Spleen (tissue), 11 donors: ENCODE data around the gene GRHL3. TPM values are rescaled to one million over a fixed set of nuclear protein-coding genes. Genes with fewer than 3 reads are reported as not detected.

Source experiments
- DNase-seq: peaks from one replicate; pipeline ENCODE4 v3.0.0-alpha.2; 2020
- H3K27ac ChIP-seq, 8 donors: fragments of 200-600 bp; sonication (generic) in 7 of 8; 1 replicate in 4 of 8; 2 replicates in 4 of 8; pipeline versions ENCODE4 v1.5.0 to v1.8.0; 2016 to 2021; ENCODE audit warnings: inconsistent platforms in 4 of 8, mild to moderate bottlenecking in 4 of 8, moderate library complexity in 1 of 8
- H3K27me3 ChIP-seq, 7 donors: fragments of 200-600 bp; sonication (generic) in 6 of 7; replicated peaks in 1 of 7; 1 replicate in 4 of 7; 2 replicates in 3 of 7; pipeline versions ENCODE4 v1.5.0 to v1.8.0; 2016 to 2021; ENCODE audit warnings: inconsistent platforms in 3 of 7, mild to moderate bottlenecking in 1 of 7
- H3K36me3 ChIP-seq, 6 donors: fragments of 200-600 bp; sonication (generic) in 5 of 6; 1 replicate in 4 of 6; 2 replicates in 2 of 6; pipeline versions ENCODE4 v1.5.0 to v1.8.0; 2016 to 2021; ENCODE audit warnings: inconsistent platforms in 2 of 6
- H3K4me1 ChIP-seq, 6 donors: fragments of 200-600 bp; sonication (generic) in 5 of 6; 1 replicate in 3 of 6; 2 replicates in 3 of 6; pipeline versions ENCODE4 v1.5.0 to v1.8.0; 2016 to 2021; ENCODE audit warnings: inconsistent platforms in 3 of 6
- H3K4me3 ChIP-seq, 8 donors: fragments of 200-600 bp; sonication (generic) in 7 of 8; 1 replicate in 4 of 8; 2 replicates in 4 of 8; pipeline versions ENCODE4 v1.5.0 to v1.8.0; 2016 to 2021; ENCODE audit warnings: inconsistent platforms in 4 of 8, mild to moderate bottlenecking in 4 of 8, moderate library complexity in 2 of 8
- H3K9me3 ChIP-seq, 8 donors: fragments of 200-600 bp; sonication (generic) in 7 of 8; 1 replicate in 4 of 8; 2 replicates in 4 of 8; pipeline versions ENCODE4 v1.5.0 to v1.8.0; 2016 to 2021; ENCODE audit warnings: inconsistent platforms in 4 of 8
- POLR2A ChIP-seq, 3 donors: fragments of 450-650 bp; IDR thresholded peaks; one replicate each; pipeline ENCODE4 v1.5.1; 2017; ENCODE audit warnings: antibody characterized with exemption in 3 of 3, mild to moderate bottlenecking in 1 of 3
- POLR2AphosphoS5 ChIP-seq, 3 donors: sonication (generic); formaldehyde crosslinking; IDR thresholded peaks; one replicate each; pipeline ENCODE4 v1.5.1; 2017; ENCODE audit warnings: antibody characterized with exemption in 3 of 3
- WGBS, 5 donors: extraction: QIAGEN DNeasy Blood & Tissue Kit in 3 of 5; methylation state at CpG; one replicate each; pipeline versions ENCODE4 v1.1.5 to v1.1.7; 2013 to 2018; 5-methylcytosine and 5-hydroxymethylcytosine counted together
- intact Hi-C: fragments of 100-400 bp; cut with DNase I; formaldehyde crosslinking; loops from one replicate; pipeline ENCODE4 v1.15.0; 2023; ENCODE audit warnings: low total_unique reads
- polyA plus RNA-seq, 3 donors: library from polyadenylated mRNA; stranded (reverse); fragments of 200-250 nt; gene quantifications; one replicate each; pipeline ENCODE4 v1.2.1, GENCODE V29; 2013
- total RNA-seq, 7 donors: library from RNA; depleted of rRNA in 3 of 7; stranded (reverse); fragments of >200 nt in 3 of 7; fragmentation: NEBNext Ultra II Directional in 4 of 7; extraction: Animal tissue kit (Norgen Biotek cat#: 25700) in 4 of 7; gene quantifications; one replicate each; pipeline versions ENCODE4 v1.1.0 to v1.2.1, GENCODE V29; 2016 to 2021
- TF ChIP-seq, protein P1 (sequence below), 11 experiments: fragments of 200-600 bp in 7 of 11; fragments of 450-650 bp in 4 of 11; sonication (generic) in 4 of 11; IDR thresholded peaks in 8 of 11; conservative IDR thresholded peaks in 3 of 11; 1 replicate in 7 of 11; 2 replicates in 4 of 11; pipeline versions ENCODE4 v1.4.0 to v1.8.0; 2016 to 2021; ENCODE audit warnings: antibody characterized with exemption in 11 of 11, inconsistent platforms in 4 of 11, mild to moderate bottlenecking in 1 of 11
- donor health status: healthy with polysubstance abuse.
- donor health status: DM: no; HTN: no; CAD: no; lungs with moderate emphysema.
- donor health status: DM: no; HTN: no; CAD: no.
- donor health status: Bipolar disorder and iron deficiency.
- donor health status: healthy.
- donor health status: DM: no; HTN: no; CAD: no.
- donor health status: DM: yes; HTN: yes; CAD: no.

The GRHL3 gene
- total and polyA plus RNA-seq, 10 donors, result 0.04 to 0.06 TPM; not detected in 8

- Histone ChIP-seq H3K36me3 (no peaks in the 10 kb centered on the region), H3K27me3 (peaks cover 0 to 26% (median 0%) of the 10 kb centered on the region in 7 donors), H3K9me3 (no peaks in the 10 kb centered on the region), H3K4me3 (no peak overlapping the region), H3K27ac (no peak overlapping the region), H3K4me1 (peaks cover 0 to 8% (median 0%) of the 10 kb centered on the region in 6 donors)
- DNase-seq, result no peak
- TF ChIP-seq, protein P1, sequence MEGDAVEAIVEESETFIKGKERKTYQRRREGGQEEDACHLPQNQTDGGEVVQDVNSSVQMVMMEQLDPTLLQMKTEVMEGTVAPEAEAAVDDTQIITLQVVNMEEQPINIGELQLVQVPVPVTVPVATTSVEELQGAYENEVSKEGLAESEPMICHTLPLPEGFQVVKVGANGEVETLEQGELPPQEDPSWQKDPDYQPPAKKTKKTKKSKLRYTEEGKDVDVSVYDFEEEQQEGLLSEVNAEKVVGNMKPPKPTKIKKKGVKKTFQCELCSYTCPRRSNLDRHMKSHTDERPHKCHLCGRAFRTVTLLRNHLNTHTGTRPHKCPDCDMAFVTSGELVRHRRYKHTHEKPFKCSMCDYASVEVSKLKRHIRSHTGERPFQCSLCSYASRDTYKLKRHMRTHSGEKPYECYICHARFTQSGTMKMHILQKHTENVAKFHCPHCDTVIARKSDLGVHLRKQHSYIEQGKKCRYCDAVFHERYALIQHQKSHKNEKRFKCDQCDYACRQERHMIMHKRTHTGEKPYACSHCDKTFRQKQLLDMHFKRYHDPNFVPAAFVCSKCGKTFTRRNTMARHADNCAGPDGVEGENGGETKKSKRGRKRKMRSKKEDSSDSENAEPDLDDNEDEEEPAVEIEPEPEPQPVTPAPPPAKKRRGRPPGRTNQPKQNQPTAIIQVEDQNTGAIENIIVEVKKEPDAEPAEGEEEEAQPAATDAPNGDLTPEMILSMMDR (IDR thresholded peaks at IDR 0.05 in 8 of 11, conservative IDR thresholded peaks at IDR 0.05 in 3 of 11), result no peak
- TF ChIP-seq POLR2A (IDR thresholded peaks at IDR 0.05) (no peak), POLR2AphosphoS5 (IDR thresholded peaks at IDR 0.05) (no peak)
- intact Hi-C loops, result no loop called here
- 69 to 82% (median 73%) methylated on average over 8 of the region's 8 CpGs for WGBS, 5 donors
Observed at GRCh38 chr1:24340770-24341169, 21.6 kb downstream of the GRHL3 start.

GRCh38 chr1:24341260-24341659, 22.1 kb downstream of the GRHL3 start:
- TF ChIP-seq POLR2A (IDR thresholded peaks at IDR 0.05), result no peak
- TF ChIP-seq POLR2AphosphoS5 (IDR thresholded peaks at IDR 0.05), result no peak
- TF ChIP-seq, protein P1 (IDR thresholded peaks at IDR 0.05 in 8 of 11, conservative IDR thresholded peaks at IDR 0.05 in 3 of 11), result no peak
- Histone ChIP-seq H3K27ac (no peak overlapping the region), H3K9me3 (no peaks in the 10 kb centered on the region), H3K27me3 (peaks cover 0 to 28% (median 0%) of the 10 kb centered on the region in 7 donors), H3K4me3 (no peak overlapping the region), H3K4me1 (peaks cover 0 to 8% (median 0%) of the 10 kb centered on the region in 6 donors), H3K36me3 (no peaks in the 10 kb centered on the region)
- intact Hi-C loops, result no loop called here
- no peak for DNase-seq
- WGBS, 5 donors, result 64 to 100% (median 66%) methylated on average over 1 to 8 of the region's 8 CpGs

DNA sequence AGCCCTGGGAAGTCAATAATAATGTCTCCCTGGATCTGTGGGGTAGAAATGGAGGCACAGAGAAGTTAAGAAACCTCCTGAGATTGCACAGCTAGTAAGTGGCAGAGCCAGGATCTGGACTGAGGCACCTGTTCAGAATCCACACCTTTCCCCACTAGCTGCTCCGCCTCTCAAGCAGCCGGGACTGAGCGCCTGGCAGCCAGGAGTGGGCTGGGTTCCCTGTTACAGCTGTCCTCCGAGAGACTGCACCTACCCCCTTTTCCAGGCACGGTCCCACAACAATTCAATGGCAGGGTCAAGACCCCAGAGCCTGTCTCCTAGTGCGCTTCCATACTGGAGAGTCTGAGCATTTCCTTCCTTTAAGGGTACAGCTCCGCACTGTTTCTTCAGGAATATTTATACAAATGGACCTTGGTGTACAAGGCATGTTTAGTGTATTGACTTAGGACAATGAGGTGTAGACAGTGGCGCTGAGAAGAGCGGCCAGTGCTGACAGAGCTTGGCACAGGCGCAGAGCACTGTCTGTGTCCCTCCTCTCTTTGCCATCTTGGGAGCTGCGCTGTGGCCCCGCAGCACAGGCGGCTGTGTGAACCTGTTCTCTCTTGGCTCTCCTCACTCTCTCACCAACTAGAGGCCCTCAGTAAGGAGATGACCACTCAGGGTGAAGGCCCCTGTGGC, 24.4 kb downstream of the GRHL3 start:
- TF ChIP-seq POLR2AphosphoS5 (IDR thresholded peaks at IDR 0.05), result no peak
- TF ChIP-seq, protein P1 (IDR thresholded peaks at IDR 0.05 in 8 of 11, conservative IDR thresholded peaks at IDR 0.05 in 3 of 11), result no peak
- H3K4me1 ChIP-seq, result no peaks in the 10 kb centered on the region
- no peaks in the 10 kb centered on the region for H3K36me3 ChIP-seq
- no peak for DNase-seq
- H3K4me3 ChIP-seq, result no peak overlapping the region
- no peaks in the 10 kb centered on the region for H3K9me3 ChIP-seq
- peaks cover 0 to 38% (median 0%) of the 10 kb centered on the region in 7 donors for H3K27me3 ChIP-seq
- intact Hi-C loops, result no loop called here
- WGBS, 5 donors, result 86 to 91% (median 89%) methylated on average over 13 of the region's 13 CpGs
- H3K27ac ChIP-seq, result no peak overlapping the region

DNA sequence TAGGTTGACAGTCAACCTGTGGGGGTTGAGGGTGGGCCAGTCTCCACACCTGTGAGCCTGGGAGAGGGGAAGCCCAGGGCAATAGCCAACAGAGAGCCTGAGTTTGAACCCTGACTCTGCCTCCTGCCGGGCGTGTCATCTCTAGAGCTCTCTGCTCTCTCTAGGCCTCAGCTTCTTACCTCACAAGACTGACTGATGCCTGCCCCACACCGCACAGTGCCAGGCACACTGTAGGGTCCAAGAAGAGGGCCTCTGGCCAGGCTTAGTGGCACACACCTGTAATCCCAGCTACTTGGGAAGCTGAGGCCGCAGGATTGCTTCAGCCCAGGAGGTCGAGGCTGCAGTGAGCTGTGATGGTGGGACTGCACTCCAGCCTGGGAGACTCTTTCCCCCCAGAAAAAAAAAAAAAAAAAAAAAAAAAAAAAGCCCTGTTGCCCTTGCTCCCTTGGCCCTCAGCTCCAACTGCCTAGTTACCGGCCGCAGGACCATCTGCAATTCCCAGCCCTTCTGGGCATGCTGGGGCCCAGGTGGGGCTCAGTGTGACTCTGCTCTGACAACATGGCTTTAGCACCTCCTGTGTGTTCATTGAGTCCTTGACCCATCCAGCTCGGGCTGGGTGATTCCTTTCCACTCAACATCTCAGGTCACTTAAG, 25.1 kb downstream of the GRHL3 start:
- H3K27me3 ChIP-seq, result peaks cover 0 to 38% (median 0%) of the 10 kb centered on the region in 7 donors
- H3K4me1 ChIP-seq, result no peaks in the 10 kb centered on the region
- H3K27ac ChIP-seq, result no peak overlapping the region
- H3K4me3 ChIP-seq, result no peak overlapping the region
- intact Hi-C loops, result no loop called here
- 77 to 93% (median 79%) methylated on average over 6 to 8 of the region's 8 CpGs for WGBS, 5 donors
- DNase-seq, result no peak
- no peaks in the 10 kb centered on the region for H3K9me3 ChIP-seq
- H3K36me3 ChIP-seq, result no peaks in the 10 kb centered on the region
- TF ChIP-seq, protein P1 (IDR thresholded peaks at IDR 0.05 in 8 of 11, conservative IDR thresholded peaks at IDR 0.05 in 3 of 11), result no peak
- TF ChIP-seq POLR2A (IDR thresholded peaks at IDR 0.05), result no peak
